H1 (cell line): ENCODE results near the gene SNX13. TPM values are rescaled to one million over a fixed set of nuclear protein-coding genes. Genes with fewer than 3 reads are reported as not detected.

ENCODE experiments used
- CBX5 ChIP-seq: fragments of 300-800, 300-1000 bp; sonication (generic); IDR thresholded peaks from 2 replicates; pipeline ENCODE4 v1.7.1; 2016; ENCODE audit warnings: antibody characterized with exemption, low read length, low read depth
- CHD7 ChIP-seq: fragments of 300-600 bp; sonication (generic); IDR thresholded peaks from 2 replicates; pipeline ENCODE4 v1.7.1; 2012; ENCODE audit warnings: low read length, moderate library complexity, mild to moderate bottlenecking, inconsistent platforms; ENCODE audit not compliant: insufficient replicate concordance
- HDAC2 ChIP-seq, 2 experiments: fragments of 300-600 bp in 1 of 2; sonication (generic) in 1 of 2; IDR thresholded peaks; 2 replicates each; pipeline ENCODE4 v1.6.1; 2011 to 2012; ENCODE audit warnings: low read depth in 2 of 2, low read length in 2 of 2, mild to moderate bottlenecking in 2 of 2, moderate library complexity in 2 of 2, borderline replicate concordance in 1 of 2, inconsistent platforms in 1 of 2
- HDAC6 ChIP-seq: IDR thresholded peaks from one replicate; pipeline ENCODE4 v1.7.1; 2012; ENCODE audit warnings: low read depth, mild to moderate bottlenecking, inconsistent platforms, low read length, moderate library complexity
- MAX ChIP-seq: IDR thresholded peaks from 2 replicates; pipeline ENCODE4 v1.6.1; 2012; ENCODE audit warnings: inconsistent platforms
- POU5F1 ChIP-seq: IDR thresholded peaks from 2 replicates; pipeline ENCODE4 v1.6.1; 2011; ENCODE audit warnings: low read depth, mild to moderate bottlenecking, low read length, moderate library complexity
- RBBP5 ChIP-seq: IDR thresholded peaks from 2 replicates; pipeline ENCODE4 v1.7.1; 2012; ENCODE audit warnings: low read depth, mild to moderate bottlenecking, inconsistent platforms, low read length, moderate library complexity, borderline replicate concordance
- RNF2 ChIP-seq: fragments of 200-900, 300-1000 bp; sonication (generic); IDR thresholded peaks from 2 replicates; pipeline ENCODE4 v1.7.1; 2016; ENCODE audit warnings: borderline replicate concordance, low read depth, mild to moderate bottlenecking, antibody characterized with exemption, low read length; ENCODE audit not compliant: poor library complexity, severe bottlenecking; ENCODE audit errors: missing control alignments
- SP4 ChIP-seq: IDR thresholded peaks from 2 replicates; pipeline ENCODE4 v1.6.1; 2012; ENCODE audit warnings: low read length, inconsistent platforms
- USF2 ChIP-seq: IDR thresholded peaks from 2 replicates; pipeline ENCODE4 v1.6.1; 2011; ENCODE audit warnings: low read length, improper control_type of control experiment
- polyA plus RNA-seq, 7 experiments: library from polyadenylated mRNA; depleted of rRNA in 3 of 7; stranded (reverse) in 5 of 7; unstranded in 2 of 7; fragments of >200 nt in 5 of 7; fragments of 200-250 nt in 2 of 7; gene quantifications; 1 replicate in 5 of 7; 2 replicates in 1 of 7; 4 replicates in 1 of 7; pipeline versions ENCODE4 v1.2.1 to v1.2.3, GENCODE V29; 2011 to 2013; ENCODE audit warnings: missing spikeins in 2 of 7, mixed read lengths in 2 of 7
- total RNA-seq: library from RNA; stranded (reverse); fragmentation: NEBNext Ultra II Directional; extraction: Animal tissue kit (Norgen Biotek cat#: 25700); gene quantifications from 2 replicates; pipeline ENCODE4 v1.2.1, GENCODE V29; 2021

The SNX13 gene
- total and polyA plus RNA-seq, 2 of the 8 experiments (the other 6 are each of a cell fraction or from before 2014, with no cell fraction given): 5.5 to 27.4 TPM

- no peak for TF ChIP-seq CHD7
- no peak for TF ChIP-seq USF2
- TF ChIP-seq RNF2: no peak
- TF ChIP-seq RBBP5: no peak
- no peak for TF ChIP-seq SP4
- TF ChIP-seq POU5F1: no peak
- no peak for TF ChIP-seq CBX5
- TF ChIP-seq HDAC2 (IDR thresholded peaks at IDR 0.05; ENCODE audit: borderline replicate concordance in 1 of 2, low read depth in 2 of 2, low read length in 2 of 2): no peak
- no peak for TF ChIP-seq HDAC6
- TF ChIP-seq MAX: no peak
These were observed 90.8 kb downstream of the SNX13 start (continued) for GRCh38 chr7:17849504-17849903.
